ENCODE data around the gene PBX1. TPM values are rescaled to one million over a fixed set of nuclear protein-coding genes. Genes with fewer than 3 reads are reported as not detected.
A peak's percentile ranks its signal among the peaks of the same experiment; 100 is the strongest.

The PBX1 gene
- polyA plus RNA-seq, 3 donors: 0.07 TPM; not detected in 2

DNA sequence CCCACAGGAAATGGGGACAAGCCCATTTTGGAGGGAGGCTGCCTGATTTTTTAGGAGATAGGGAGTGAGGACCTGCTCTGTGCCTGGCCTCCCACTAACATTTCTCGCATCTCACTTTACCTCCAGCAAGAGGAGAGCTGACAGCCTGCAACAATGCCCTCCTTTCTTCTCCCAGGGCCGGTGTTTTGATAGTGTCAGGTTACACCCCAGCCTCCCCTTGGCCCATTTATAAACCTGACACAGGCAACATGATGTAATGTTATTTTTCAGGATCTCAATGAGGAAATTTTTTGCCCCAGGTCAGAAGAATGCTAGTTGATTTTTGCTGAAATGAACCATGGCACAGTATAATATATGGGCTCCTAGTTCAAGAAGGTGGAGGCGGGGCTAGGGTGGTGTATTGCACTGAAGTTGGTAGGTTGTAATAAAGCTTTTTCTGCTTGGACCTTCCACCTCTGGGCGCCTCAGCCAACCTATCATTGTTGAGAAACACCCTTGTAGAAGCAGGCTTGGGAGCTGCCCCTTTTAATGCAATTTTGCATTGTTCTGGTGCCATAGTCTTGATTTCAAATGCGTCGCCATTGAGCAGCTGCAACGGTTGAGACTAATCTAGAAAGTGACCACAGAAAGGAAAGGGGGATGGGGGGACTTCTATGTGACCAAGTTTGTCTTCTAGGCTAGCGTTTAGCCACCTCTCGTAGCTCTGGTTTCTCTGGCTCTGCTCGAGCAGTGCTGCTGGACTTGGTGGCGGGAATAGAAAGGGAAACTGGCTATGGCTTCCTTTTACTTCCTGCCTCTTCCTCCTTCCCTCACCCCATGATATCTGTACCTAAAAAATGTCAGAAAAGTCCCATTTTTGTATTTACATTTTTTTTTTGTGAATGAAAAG lies 53.0 kb downstream of the PBX1 start:
- no peaks in the 10 kb centered on the region for H3K79me2 ChIP-seq (ENCODE audit: insufficient read depth, low read length)
- TF ChIP-seq, protein P1, sequence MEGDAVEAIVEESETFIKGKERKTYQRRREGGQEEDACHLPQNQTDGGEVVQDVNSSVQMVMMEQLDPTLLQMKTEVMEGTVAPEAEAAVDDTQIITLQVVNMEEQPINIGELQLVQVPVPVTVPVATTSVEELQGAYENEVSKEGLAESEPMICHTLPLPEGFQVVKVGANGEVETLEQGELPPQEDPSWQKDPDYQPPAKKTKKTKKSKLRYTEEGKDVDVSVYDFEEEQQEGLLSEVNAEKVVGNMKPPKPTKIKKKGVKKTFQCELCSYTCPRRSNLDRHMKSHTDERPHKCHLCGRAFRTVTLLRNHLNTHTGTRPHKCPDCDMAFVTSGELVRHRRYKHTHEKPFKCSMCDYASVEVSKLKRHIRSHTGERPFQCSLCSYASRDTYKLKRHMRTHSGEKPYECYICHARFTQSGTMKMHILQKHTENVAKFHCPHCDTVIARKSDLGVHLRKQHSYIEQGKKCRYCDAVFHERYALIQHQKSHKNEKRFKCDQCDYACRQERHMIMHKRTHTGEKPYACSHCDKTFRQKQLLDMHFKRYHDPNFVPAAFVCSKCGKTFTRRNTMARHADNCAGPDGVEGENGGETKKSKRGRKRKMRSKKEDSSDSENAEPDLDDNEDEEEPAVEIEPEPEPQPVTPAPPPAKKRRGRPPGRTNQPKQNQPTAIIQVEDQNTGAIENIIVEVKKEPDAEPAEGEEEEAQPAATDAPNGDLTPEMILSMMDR (IDR thresholded peaks at IDR 0.05): no peak
- H3K27ac Mint-ChIP-seq: peak overlapping the region in 1 of 7 donors; percentile 37
- peaks cover 1 to 4% (median 3%) of the 10 kb centered on the region in 3 donors for H3K27me3 Mint-ChIP-seq (ENCODE audit: low read depth in 3 of 3)
- no peaks in the 10 kb centered on the region for H3K36me3 ChIP-seq (replicated peaks in 1 of 2; ENCODE audit: control insufficient read depth in 1 of 2, insufficient read depth in 2 of 2, low read length in 2 of 2)
- H4K20me1 ChIP-seq (ENCODE audit: insufficient read depth, low read length): no peaks in the 10 kb centered on the region
- H3K9me3 ChIP-seq (replicated peaks in 1 of 2; ENCODE audit: control insufficient read depth in 1 of 2, insufficient read depth in 1 of 2, low read length in 2 of 2): no peaks in the 10 kb centered on the region
- H3K4me3 ChIP-seq (replicated peaks in 1 of 3; ENCODE audit: low read depth in 2 of 3, low read length in 3 of 3): no peak overlapping the region
- H3K4me2 ChIP-seq (replicated peaks; ENCODE audit: extremely low read depth, low read length, poor library complexity, severe bottlenecking): no peak overlapping the region
- no peaks in the 10 kb centered on the region for H3K36me3 Mint-ChIP-seq
- peaks cover 0 to 5% (median 0%) of the 10 kb centered on the region in 7 donors for H3K9me3 Mint-ChIP-seq
- H3K27me3 ChIP-seq (ENCODE audit: control insufficient read depth in 2 of 2, insufficient read depth in 2 of 2, low read length in 2 of 2): no peaks in the 10 kb centered on the region
- no peak overlapping the region for H2AFZ ChIP-seq (ENCODE audit: insufficient read depth, low read depth, low read length, poor library complexity, severe bottlenecking)
- no peak overlapping the region for H3K9ac ChIP-seq (ENCODE audit: insufficient read depth, low read length, poor library complexity, severe bottlenecking)
- H3K4me1 ChIP-seq (ENCODE audit: control insufficient read depth in 1 of 2, insufficient read depth in 2 of 2, low read length in 2 of 2): no peaks in the 10 kb centered on the region
- WGBS (ENCODE audit: insufficient coverage): 93% methylated on average over 5 of the region's 11 CpGs
- intact Hi-C loops (cut with micrococcal nuclease): no loop called here
- no peak overlapping the region for H3K27ac ChIP-seq (ENCODE audit: low read depth in 1 of 2, low read length in 2 of 2)
- H3K4me3 Mint-ChIP-seq: no peak overlapping the region
- H3K4me1 Mint-ChIP-seq: no peaks in the 10 kb centered on the region
- DNase-seq: no peak

GRCh38 chr1:164613176-164613575 lies 54.2 kb downstream of the PBX1 start:
- no peak overlapping the region for H2AFZ ChIP-seq (ENCODE audit: insufficient read depth, low read depth, low read length, poor library complexity, severe bottlenecking)
- H3K27me3 ChIP-seq (ENCODE audit: control insufficient read depth in 2 of 2, insufficient read depth in 2 of 2, low read length in 2 of 2): no peaks in the 10 kb centered on the region
- TF ChIP-seq, protein P1 (IDR thresholded peaks at IDR 0.05): no peak
- no peaks in the 10 kb centered on the region for H3K9me3 ChIP-seq (replicated peaks in 1 of 2; ENCODE audit: control insufficient read depth in 1 of 2, insufficient read depth in 1 of 2, low read length in 2 of 2)
- H4K20me1 ChIP-seq (ENCODE audit: insufficient read depth, low read length): no peaks in the 10 kb centered on the region
- Mint-ChIP-seq H3K27ac (no peak overlapping the region), H3K9me3 (peaks cover 0 to 5% (median 0%) of the 10 kb centered on the region in 7 donors), H3K27me3 (ENCODE audit: low read depth in 3 of 3) (peaks cover 1 to 4% (median 3%) of the 10 kb centered on the region in 3 donors), H3K4me3 (no peak overlapping the region), H3K36me3 (no peaks in the 10 kb centered on the region), H3K4me1 (no peaks in the 10 kb centered on the region)
- H3K9ac ChIP-seq (ENCODE audit: insufficient read depth, low read length, poor library complexity, severe bottlenecking): no peak overlapping the region
- no peak overlapping the region for H3K4me3 ChIP-seq (replicated peaks in 1 of 3; ENCODE audit: low read depth in 2 of 3, low read length in 3 of 3)
- no peak overlapping the region for H3K27ac ChIP-seq (ENCODE audit: low read depth in 1 of 2, low read length in 2 of 2)
- WGBS (ENCODE audit: insufficient coverage): 97% methylated on average over 3 of the region's 3 CpGs
- intact Hi-C loops (cut with micrococcal nuclease): no loop called here
- no peak overlapping the region for H3K4me2 ChIP-seq (replicated peaks; ENCODE audit: extremely low read depth, low read length, poor library complexity, severe bottlenecking)
- no peaks in the 10 kb centered on the region for H3K36me3 ChIP-seq (replicated peaks in 1 of 2; ENCODE audit: control insufficient read depth in 1 of 2, insufficient read depth in 2 of 2, low read length in 2 of 2)
- H3K79me2 ChIP-seq (ENCODE audit: insufficient read depth, low read length): no peaks in the 10 kb centered on the region
- no peaks in the 10 kb centered on the region for H3K4me1 ChIP-seq (ENCODE audit: control insufficient read depth in 1 of 2, insufficient read depth in 2 of 2, low read length in 2 of 2)
- DNase-seq: no peak

Data from CD14-positive monocyte (primary cell).